ENCODE results near the gene OR52D1. TPM values are rescaled to one million over a fixed set of nuclear protein-coding genes. Genes with fewer than 3 reads are reported as not detected.

OR52D1 gene
- polyA plus RNA-seq, 4 donors, result not detected

DNA sequence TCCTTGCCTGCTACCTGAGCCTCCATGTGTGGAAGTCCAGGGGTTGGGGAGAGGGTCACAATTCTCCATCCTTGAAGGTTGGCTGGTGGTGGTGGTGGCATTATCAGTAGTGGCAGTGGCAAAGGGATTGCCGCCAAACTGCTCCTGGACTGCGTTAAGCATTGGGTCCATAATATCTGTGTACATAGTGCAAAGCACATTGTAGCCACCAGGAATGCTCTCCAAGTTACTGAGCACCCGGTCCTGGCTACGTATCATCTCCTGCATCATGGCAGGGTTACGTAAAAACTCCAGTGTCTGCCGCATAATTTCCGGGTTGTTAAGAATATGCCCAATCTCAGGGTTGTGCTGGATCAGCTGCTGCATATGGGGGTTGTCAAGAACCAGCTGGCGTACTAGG lies 20.1 kb downstream of the OR52D1 start:
- no peak for DNase-seq (ENCODE audit: low read depth in 4 of 4, low spot score in 3 of 4)

GRCh38 chr11:5509803-5510202 lies 21.3 kb downstream of the OR52D1 start, which contains the start of gene UBQLN3:
TSS of gene UBQLN3 (minus strand) at chr11:5509957. CDS start at chr11:5509558, 399 bp downstream.
- DNase-seq (ENCODE audit: low read depth in 4 of 4, low spot score in 3 of 4), result no peak

DNA sequence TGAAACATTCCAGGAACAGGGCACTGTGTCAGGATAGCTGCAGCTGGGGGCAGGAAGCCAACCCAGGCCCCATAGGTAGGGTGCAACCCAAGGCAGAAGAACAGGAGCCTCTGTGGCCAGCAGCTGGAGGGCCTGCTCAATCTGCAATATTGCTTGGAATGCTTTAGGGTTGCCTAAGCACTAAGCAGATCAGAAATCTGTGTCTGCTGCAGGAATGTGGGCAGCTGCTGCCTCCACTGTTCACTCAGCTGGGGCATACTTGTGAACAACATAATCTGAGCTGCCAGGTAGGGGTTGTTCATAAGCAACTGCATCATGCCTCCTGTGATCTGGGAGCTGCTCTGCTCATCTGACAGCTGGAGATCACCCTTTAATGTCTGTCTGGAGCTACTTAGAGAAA lies 26.4 kb downstream of the OR52D1 start:
- DNase-seq (ENCODE audit: low read depth in 4 of 4, low spot score in 3 of 4), result no peak

DNA sequence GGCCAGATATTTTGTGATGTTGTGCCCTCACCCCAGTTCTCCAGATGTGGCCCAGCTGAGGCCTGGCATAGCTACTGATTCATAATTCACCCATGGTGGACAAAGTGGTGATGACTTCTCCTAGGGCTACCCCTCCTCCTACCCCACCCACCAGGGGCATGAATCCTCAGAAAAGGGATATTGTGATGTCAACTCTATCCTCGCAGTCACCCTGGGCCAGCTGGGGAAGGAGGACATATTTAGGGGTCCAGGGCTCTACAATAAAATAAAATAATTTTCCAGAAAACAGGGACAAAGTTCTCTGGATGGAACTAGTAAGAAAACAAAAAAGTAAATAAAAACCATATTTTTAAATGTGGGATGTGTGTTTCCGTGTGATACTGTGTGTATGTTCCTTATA lies 28.1 kb downstream of the OR52D1 start, which contains the start of gene UBQLNL:
Gene UBQLNL (minus strand): TSS at position 101 of the 400 bp plus-strand sequence. CDS start 258 bp downstream, outside the sequence.
- DNase-seq (ENCODE audit: low read depth in 4 of 4, low spot score in 3 of 4), result no peak

DNA sequence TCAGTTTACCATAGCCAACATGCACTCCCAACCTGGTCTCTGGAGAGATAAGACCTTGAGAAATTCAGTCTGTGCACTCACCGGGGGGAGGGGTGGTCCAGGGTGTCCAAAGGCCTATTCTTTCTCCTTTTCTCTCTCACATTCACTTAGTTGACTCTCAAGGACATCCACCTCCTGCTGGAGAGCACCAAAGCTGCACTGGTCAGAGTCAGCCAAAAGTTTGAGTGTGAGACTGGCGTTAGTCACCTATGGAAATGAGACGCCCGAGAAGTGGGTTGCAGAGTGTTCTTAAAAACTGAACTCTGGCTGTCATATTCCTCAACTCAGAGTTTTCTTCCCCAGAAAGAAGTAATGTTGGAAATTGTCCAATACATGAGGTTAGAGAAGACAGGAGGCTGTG lies 33.1 kb downstream of the OR52D1 start:
- no peak for DNase-seq (ENCODE audit: low read depth in 4 of 4, low spot score in 3 of 4)

GRCh38 chr11:5522308-5522707 lies 33.8 kb downstream of the OR52D1 start:
- no peak for DNase-seq (ENCODE audit: low read depth in 4 of 4, low spot score in 3 of 4)

DNA sequence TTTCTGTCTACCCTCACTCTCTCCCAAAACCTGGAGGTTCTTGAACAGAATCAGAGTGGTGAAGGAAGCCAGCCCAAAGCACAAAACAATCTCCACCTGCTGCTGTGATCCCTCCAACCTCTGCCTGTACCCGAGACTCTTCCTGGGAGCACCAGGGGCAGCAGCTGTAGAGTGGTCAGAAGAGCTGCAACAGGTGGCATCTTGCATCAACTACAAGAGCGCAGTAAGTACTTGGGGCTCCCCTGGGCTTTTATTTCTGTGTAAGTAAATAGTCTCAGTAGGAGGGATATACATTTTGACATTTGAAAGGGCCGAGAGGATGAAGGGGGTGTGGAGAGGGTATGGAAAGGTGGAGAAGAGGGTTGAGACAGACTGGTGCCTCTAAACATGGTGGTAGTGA lies 36.3 kb downstream of the OR52D1 start:
- no peak for DNase-seq (ENCODE audit: low read depth in 4 of 4, low spot score in 3 of 4)

DNA sequence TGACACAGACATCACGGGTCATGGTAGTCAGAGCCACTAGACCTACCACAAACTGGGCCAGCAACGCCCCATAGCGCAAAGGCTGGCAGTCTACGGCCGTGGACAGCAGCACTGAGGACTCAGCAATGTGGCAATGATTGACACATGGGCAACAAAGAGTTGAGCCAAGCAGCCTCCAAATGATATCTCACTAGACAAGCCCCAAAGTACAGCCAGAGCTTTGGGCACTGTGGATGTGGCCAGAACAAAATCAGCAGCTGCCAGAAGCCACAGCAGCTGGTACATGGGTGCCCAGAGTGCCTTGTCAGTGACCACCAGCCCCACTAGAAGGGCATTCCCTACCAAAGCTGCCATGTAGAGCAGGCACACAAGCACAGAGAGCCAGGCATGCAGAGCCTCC lies 39.2 kb downstream of the OR52D1 start:
- DNase-seq (ENCODE audit: low read depth in 4 of 4, low spot score in 3 of 4), result no peak

GRCh38 chr11:5528495-5528894 lies 40.0 kb downstream of the OR52D1 start:
- no peak for DNase-seq (ENCODE audit: low read depth in 4 of 4, low spot score in 3 of 4)

GRCh38 chr11:5531053-5531831 lies 42.8 kb downstream of the OR52D1 start:
- DNase-seq (ENCODE audit: low read depth in 4 of 4, low spot score in 3 of 4), result no peak

GRCh38 chr11:5534046-5534445 lies 45.6 kb downstream of the OR52D1 start:
- no peak for DNase-seq (ENCODE audit: low read depth in 4 of 4, low spot score in 3 of 4)

DNA sequence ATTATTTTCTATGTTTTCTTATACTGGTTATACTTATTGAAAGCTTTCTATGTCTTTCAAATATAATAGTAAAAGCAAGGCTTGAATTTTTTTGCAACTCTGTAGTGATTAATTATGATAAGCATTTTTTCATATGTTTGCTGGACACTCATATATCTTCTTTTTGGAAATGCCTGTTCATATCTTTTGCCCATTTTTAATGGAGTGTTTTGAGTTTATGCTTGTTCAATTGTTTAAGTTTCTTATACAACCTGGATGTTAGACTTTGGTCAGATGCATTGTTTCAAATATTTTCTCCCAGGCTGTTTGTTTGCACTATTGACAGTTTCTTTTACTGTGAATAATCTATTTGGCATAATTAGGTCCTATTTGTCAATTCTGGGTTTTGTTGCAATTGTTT lies 48.0 kb downstream of the OR52D1 start:
- DNase-seq (ENCODE audit: low read depth in 4 of 4, low spot score in 3 of 4), result no peak

Other genes starting within 250 kb of the OR52D1 start
- gene HBG1, start 238.8 kb upstream of the OR52D1 start, polyA plus RNA-seq (ENCODE audit: insufficient read length in 4 of 4), result 10 to 100 TPM in 1 of 4 donors, 1 to 10 TPM in 3; 6.7 to 37.9 (median 9.1) TPM
- over 10,000 TPM in 1 of 4 donors, 1,000 to 10,000 TPM in 3; 1,504 to 42,529 (median 2,280) TPM for gene HBG2, start 233.9 kb upstream of the OR52D1 start, polyA plus RNA-seq (ENCODE audit: insufficient read length in 4 of 4)
- gene HBE1, start 218.7 kb upstream of the OR52D1 start, polyA plus RNA-seq (ENCODE audit: insufficient read length in 4 of 4), result 10 to 100 TPM in 2 of 4 donors, 1 to 10 TPM in 2; 4.2 to 97.8 (median 8.2) TPM
- gene OR51B4, start 186.7 kb upstream of the OR52D1 start, polyA plus RNA-seq (ENCODE audit: insufficient read length in 4 of 4), result under 1 TPM in 2 of 4 donors, not detected in 2; 0.26 to 0.38 TPM
- not detected for gene OR51B2, start 164.4 kb upstream of the OR52D1 start, polyA plus RNA-seq (ENCODE audit: insufficient read length in 4 of 4)
- under 1 TPM; 0.17 to 0.43 (median 0.41) TPM for gene OR51B5, start 145.2 kb upstream of the OR52D1 start, polyA plus RNA-seq (ENCODE audit: insufficient read length in 4 of 4)
- gene OR51B6, start 137.2 kb upstream of the OR52D1 start, polyA plus RNA-seq (ENCODE audit: insufficient read length in 4 of 4), result not detected
- gene OR51M1, start 104.9 kb upstream of the OR52D1 start, polyA plus RNA-seq (ENCODE audit: insufficient read length in 4 of 4), result not detected
- under 1 TPM in 1 of 4 donors, not detected in 3; 0.14 TPM for gene OR51Q1, start 66.6 kb upstream of the OR52D1 start, polyA plus RNA-seq (ENCODE audit: insufficient read length in 4 of 4)
- not detected for gene OR51I1, start 47.2 kb upstream of the OR52D1 start, polyA plus RNA-seq (ENCODE audit: insufficient read length in 4 of 4)
- gene OR51I2, start 39.4 kb upstream of the OR52D1 start, polyA plus RNA-seq (ENCODE audit: insufficient read length in 4 of 4), result not detected
- gene UBQLN3, start 21.3 kb downstream of the OR52D1 start, polyA plus RNA-seq (ENCODE audit: insufficient read length in 4 of 4), result not detected
- gene UBQLNL, start 28.0 kb downstream of the OR52D1 start, polyA plus RNA-seq (ENCODE audit: insufficient read length in 4 of 4), result 1 to 10 TPM in 1 of 4 donors, under 1 TPM in 3; 0.33 to 1.2 (median 0.51) TPM
- gene OR52H1, start 59.9 kb downstream of the OR52D1 start, polyA plus RNA-seq (ENCODE audit: insufficient read length in 4 of 4), result not detected
- gene OR52B6, start 92.2 kb downstream of the OR52D1 start, polyA plus RNA-seq (ENCODE audit: insufficient read length in 4 of 4), result under 1 TPM in 1 of 4 donors, not detected in 3; 0.20 TPM
- 10 to 100 TPM in 3 of 4 donors, 1 to 10 TPM in 1; 3.4 to 69.0 (median 16.9) TPM for gene TRIM6, start 108.0 kb downstream of the OR52D1 start, polyA plus RNA-seq (ENCODE audit: insufficient read length in 4 of 4)
- 10 to 100 TPM; 10.4 to 11.1 (median 10.5) TPM for gene TRIM34, start 136.3 kb downstream of the OR52D1 start, polyA plus RNA-seq (ENCODE audit: insufficient read length in 4 of 4)
- gene TRIM5, start 196.4 kb downstream of the OR52D1 start, polyA plus RNA-seq (ENCODE audit: insufficient read length in 4 of 4), result 10 to 100 TPM; 39.6 to 45.2 (median 43.2) TPM
- 10 to 100 TPM in 2 of 4 donors, 1 to 10 TPM in 2; 8.4 to 23.5 (median 9.3) TPM for gene TRIM22, start 201.1 kb downstream of the OR52D1 start, polyA plus RNA-seq (ENCODE audit: insufficient read length in 4 of 4)
- not detected for gene OR56B1, start 247.8 kb downstream of the OR52D1 start, polyA plus RNA-seq (ENCODE audit: insufficient read length in 4 of 4)